Ishikawa (cell line): Measurements from ENCODE around the gene MILR1.

Source experiments
- NFIC ChIP-seq: IDR thresholded peaks from 2 replicates; pipeline ENCODE4 v1.6.1; 2012
- ZBTB7A ChIP-seq: IDR thresholded peaks from 2 replicates; pipeline ENCODE4 v1.6.1; 2012; ENCODE audit warnings: low read depth

GRCh38 chr17:64484380-64484779 lies 35.5 kb downstream of the MILR1 start:
- TF ChIP-seq ZBTB7A = no peak
- no peak for TF ChIP-seq NFIC
